Mucosa of gallbladder (tissue), 1 donor: Measurements from ENCODE around the gene CPNE5. TPM values are rescaled to one million over a fixed set of nuclear protein-coding genes. Genes with fewer than 3 reads are reported as not detected.

Experiments used
- DNase-seq: peaks from one replicate; pipeline ENCODE4 v3.0.0-alpha.2; 2020; ENCODE audit warnings: low spot score
- total RNA-seq: library from RNA; stranded (reverse); gene quantifications from one replicate; pipeline ENCODE4 v1.2.1, GENCODE V29; 2021
- donor health status: DM: no; HTN: no; CAD: no.

Gene CPNE5
- total RNA-seq, 1 donor from 2014 or later: 1.3 TPM

DNA sequence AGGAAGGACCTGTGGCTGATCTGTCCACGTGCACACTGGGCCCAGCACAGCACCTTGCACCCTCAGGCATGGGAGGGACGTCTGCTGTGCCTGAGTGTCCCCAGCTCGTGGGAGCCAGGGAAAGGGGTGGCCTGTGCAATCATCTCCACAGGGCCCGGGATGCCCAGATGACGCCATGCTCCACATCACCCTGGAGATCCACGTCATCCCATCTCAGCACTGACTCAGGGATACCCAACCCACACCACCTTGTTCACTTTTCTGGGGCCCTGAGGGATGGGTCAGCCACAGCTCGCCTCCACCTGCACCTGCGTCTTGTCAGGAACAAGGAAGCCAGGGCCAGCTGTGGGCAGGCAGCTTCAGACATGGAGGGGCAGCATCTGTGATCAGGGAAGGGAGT is 93.4 kb downstream of the CPNE5 start:
- DNase-seq: no peak

DNA sequence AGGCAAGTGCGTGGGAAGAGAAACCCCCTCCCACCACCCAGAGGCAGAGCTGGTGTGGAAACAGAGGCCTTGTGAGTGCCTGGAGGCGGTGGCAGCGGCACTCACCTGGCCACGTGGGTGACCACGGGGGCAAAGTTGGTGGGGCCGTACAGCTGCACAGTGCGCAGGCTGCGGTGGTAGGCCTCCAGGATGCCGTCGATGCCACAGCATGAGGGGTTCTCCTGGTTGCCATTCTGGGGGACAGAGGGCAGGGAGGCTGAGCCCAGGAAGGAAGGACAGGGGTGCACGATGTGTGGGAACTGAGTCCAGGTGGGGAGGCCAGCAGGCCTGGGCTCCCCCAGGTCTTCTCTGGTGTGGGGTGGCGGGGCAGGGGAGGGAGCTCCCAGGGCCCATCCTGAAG is 94.0 kb downstream of the CPNE5 start:
- DNase-seq: no peak

DNA sequence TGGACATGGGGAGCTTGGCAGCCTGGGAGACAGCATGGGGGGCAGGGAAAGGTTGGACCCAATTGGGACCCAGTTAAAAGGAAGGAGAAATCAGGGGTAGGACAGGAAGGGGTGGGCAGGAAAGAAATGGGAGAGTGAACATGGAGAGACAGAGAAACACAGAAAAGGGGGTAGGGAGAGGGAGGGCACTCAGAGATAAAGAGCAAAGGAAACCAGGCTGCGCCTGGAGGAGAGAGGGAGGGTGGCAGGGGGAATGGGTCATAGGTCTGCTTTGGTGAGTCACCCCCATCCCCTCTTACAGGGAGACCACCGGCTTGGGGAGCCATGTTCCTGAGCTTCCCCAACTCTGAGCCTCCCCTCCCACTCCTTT is 95.0 kb downstream of the CPNE5 start:
- DNase-seq: no peak

DNA sequence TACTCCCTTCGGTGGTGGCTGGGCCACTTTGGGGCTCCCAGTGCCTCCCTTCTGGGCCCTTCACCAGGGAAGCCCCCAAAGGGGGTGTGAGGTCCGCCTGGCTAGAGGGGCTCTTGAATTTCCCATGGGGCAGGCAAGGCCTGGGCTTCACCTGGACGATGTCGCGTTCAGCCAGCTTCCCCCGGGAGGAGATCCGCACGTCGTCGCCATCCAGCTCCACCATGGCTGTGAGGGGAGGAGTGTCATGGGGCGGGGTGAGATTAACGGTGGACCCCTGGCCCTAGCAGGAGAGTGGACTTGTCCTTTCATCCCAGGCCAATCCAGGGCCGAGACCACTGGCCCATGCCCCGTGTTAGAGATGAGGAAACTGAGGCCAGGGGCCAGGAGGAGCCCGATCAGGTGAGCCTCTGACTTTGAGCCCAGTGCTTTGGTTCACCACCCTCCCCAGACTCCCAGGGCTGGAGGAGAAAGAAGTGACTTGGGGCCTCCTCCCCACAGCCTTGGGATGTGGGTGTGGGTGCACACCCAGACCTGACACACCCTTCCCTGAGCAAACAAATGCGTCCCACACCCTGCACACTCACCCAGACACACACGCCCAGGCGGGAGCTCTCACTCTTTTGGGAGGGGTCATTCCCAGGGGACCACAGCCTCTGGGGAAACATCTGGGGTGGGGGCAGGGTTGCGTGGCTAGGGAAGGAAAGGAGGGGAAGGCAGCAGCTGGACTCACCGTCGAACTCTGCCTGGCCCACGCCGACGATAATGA is 95.5 kb downstream of the CPNE5 start:
- no peak for DNase-seq

GRCh38 chr6:36743032-36743431 is 96.2 kb downstream of the CPNE5 start:
- DNase-seq: no peak

DNA sequence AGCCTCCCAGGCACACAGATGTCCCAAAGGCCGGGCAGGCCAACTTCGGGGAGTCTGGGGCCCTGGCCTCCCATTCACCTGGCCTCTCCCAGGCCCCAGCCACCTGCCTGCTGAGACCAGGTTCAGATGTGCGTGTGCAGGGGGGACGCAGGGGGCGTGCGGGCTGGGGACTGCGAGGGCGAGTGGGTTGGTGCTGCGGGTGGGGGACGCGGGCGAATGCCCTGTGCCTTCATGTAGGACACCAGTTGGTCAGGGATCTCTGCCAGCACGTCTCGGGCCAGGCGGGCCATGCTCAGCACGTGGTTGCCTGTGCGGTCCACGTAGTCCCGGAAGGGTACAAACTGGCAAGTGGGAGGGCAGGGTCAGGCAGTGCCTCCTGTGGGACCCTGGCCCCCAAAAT is 97.1 kb downstream of the CPNE5 start:
- DNase-seq: no peak

- DNase-seq: no peak
Observed at GRCh38 chr6:36740818-36741179, 98.4 kb downstream of the CPNE5 start.

- DNase-seq: no peak
Observed at GRCh38 chr6:36739947-36740817, 99.1 kb downstream of the CPNE5 start.

DNA sequence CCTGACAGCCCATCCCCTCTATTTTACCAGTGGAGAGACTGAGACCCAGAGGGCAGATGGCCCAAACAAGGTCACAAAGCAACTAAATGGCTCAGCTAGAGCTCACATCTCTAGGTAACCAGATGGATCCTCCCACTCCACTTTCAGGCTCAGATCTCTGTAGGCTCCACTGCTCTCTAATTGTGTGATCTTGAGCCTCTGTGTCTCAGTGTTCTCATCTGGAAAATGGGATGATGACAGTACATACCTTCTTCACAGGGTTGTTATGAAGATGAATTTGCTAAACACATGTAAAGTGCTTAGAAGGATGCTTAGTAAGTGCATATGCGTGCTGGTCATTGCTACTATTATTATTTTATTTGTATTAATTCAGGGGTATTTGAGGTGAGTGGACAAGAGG is 101.1 kb downstream of the CPNE5 start:
- no peak for DNase-seq

- DNase-seq: no peak
Observed at GRCh38 chr6:36737043-36737785, 102.0 kb downstream of the CPNE5 start.

- DNase-seq: peak; percentile 71
Observed at GRCh38 chr6:36735110-36736071, 103.9 kb downstream of the CPNE5 start.

GRCh38 chr6:36734486-36735060 is 104.7 kb downstream of the CPNE5 start:
- no peak for DNase-seq

DNA sequence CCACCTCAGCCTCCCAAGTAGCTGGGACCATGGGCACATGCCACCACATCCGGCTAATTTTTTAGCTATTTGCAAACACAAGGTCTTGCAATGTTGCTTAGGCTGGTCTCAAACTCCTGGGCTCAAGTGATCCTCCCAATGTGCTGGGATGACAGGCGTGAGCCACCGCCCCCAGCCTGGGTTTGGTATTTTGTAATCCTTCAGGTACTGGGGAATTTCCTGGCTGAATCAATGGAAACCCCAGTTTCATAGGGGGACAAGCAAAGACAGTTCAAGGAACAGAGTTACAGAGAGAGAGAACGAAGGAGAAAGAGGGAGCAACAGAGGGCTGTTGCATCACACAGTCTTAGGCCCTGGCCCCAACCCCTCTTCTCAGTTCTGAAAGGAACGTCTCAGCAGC is 105.9 kb downstream of the CPNE5 start:
- no peak for DNase-seq

- DNase-seq: no peak
Observed at GRCh38 chr6:36731622-36732310, 107.5 kb downstream of the CPNE5 start.

GRCh38 chr6:36730424-36731380 is 108.5 kb downstream of the CPNE5 start:
- no peak for DNase-seq

- no peak for DNase-seq
Observed at GRCh38 chr6:36729161-36729524, 110.1 kb downstream of the CPNE5 start.

DNA sequence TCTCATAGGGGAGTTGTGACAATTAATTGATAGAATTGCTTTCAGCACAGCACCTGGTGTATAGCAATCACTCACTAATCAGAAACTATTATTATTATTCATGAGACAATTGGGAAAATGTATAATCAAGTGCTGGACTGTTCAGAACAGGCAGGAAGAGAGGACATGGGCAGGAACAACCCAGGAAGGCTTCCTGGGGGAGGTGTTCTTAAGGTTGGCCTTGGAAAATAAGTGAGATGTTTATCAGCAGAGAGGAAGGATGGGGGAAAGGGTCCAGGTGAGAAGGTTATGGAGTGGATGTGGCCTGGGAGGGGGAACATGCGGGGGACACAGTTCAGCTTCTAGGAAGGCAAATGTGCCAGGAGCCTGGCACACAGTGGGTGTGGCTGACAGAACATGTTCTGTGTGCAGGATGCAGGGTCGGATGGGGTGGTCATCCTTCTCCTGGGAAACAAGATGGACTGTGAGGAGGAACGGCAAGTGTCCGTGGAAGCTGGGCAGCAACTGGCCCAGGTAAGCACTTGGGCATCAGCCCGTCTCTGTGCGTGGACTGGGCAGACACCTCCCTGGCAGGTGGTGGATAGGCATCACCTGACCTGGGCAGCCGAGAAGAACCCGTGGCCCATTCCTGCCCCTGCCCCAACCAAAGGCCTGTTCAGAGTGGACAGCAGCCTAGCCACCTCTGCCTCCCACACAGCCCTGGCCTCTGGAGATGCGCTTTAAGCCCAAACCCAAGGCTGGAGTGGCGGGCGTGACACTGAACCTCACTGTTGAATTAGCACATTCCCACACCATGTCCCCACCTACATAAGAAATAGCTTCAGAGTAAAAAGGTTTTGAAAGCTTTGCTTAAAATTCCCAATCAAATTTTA is 110.7 kb downstream of the CPNE5 start:
- DNase-seq: no peak

DNA sequence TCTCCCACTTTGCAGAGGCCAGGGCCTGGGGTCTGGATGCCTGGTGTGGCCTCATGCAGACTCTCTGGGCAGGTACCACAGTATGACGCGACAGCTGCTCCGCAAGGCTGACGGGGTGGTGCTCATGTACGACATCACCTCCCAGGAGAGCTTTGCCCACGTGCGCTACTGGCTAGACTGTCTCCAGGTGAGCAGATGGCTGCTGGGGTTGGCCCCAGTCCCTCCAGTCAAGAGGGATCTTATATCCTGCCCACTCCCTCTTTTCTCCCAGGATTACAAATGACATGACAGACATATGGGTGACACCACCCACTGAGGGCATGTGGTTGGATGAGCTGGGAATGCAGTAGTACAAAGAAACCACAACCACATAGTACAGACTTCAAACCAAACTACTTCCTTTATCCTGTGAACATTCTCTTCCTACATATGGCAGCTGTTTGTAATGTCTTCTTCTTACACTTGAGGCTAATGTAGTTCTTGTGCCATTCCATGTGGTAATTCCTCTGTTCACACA is 111.7 kb downstream of the CPNE5 start:
- no peak for DNase-seq
